HCT116 (cell line): ENCODE measurements around the gene ADAMTS14. TPM values are rescaled to one million over a fixed set of nuclear protein-coding genes. Genes with fewer than 3 reads are reported as not detected.

Experiments used
- ATAC-seq: fragments of 200-7000 bp; cut with Tn5 transposase; 2 replicates; pipeline ENCODE4 v1.9.1; 2020; ENCODE audit warnings: mild to moderate bottlenecking, moderate library complexity
- BruUV-seq: library from RNA; stranded (reverse); fragments of 400-500 nt; replicated peaks from 2 replicates; lab custom pipeline; 2021; lab: Mats Ljungman, UMichigan
- CTCF ChIA-PET: fragments of 300-600 bp; sonication (Branson Sonifier 250); formaldehyde crosslinking; loops from one replicate; lab custom pipeline; 2021; ENCODE audit warnings: antibody characterized with exemption; lab: Charles Lee
- POLR2A ChIA-PET: fragments of 300-600, 350-600 bp; sonication (Branson Sonifier 250); formaldehyde crosslinking; loops from one replicate; lab custom pipeline; 2021; ENCODE audit warnings: antibody characterized with exemption; lab: Charles Lee
- RAD21 ChIA-PET, 2 experiments: fragments of 300-600 bp; sonication (Branson Sonifier 250); formaldehyde crosslinking; loops; one replicate each; lab custom pipeline; 2023; ENCODE audit warnings: low total read pairs in 2 of 2; ENCODE audit not compliant: uncharacterized antibody in 2 of 2, unreplicated experiment in 2 of 2, low non-redundant PET in 1 of 2; lab: Charles Lee
- DNase-seq: peaks from one replicate; pipeline ENCODE4 v3.0.0-alpha.2; 2010; ENCODE audit warnings: low read depth, low spot score
- H2AFZ ChIP-seq: fragments of 200-600 bp; shearing (Covaris generic), sonication (generic); 2 replicates; pipeline ENCODE4 v1.6.1; 2017; ENCODE audit warnings: low read depth, mixed run types, mixed read lengths, antibody characterized with exemption, low read length; ENCODE audit not compliant: poor library complexity, severe bottlenecking
- H3K27ac ChIP-seq: 2 replicates; pipeline ENCODE4 v1.5.1; 2012; ENCODE audit warnings: low read depth, low read length
- H3K27me3 ChIP-seq: fragments of 200-600 bp; sonication (generic); 2 replicates; pipeline ENCODE4 v1.6.1; 2016; ENCODE audit warnings: mixed run types, low read length, mixed read lengths; ENCODE audit not compliant: insufficient read depth
- H3K36me3 ChIP-seq, 2 experiments: fragments of 200-500 bp in 1 of 2; fragments of 200-600 bp in 1 of 2; sonication (Bioruptor generic) in 1 of 2; sonication (generic) in 1 of 2; 2 replicates each; pipeline versions ENCODE4 v1.5.1 to v1.6.1; 2014 to 2016; ENCODE audit warnings: low read length in 2 of 2, inconsistent platforms in 1 of 2, mixed read lengths in 1 of 2, mixed run types in 1 of 2; ENCODE audit not compliant: insufficient read depth in 2 of 2, control insufficient read depth in 1 of 2
- H3K4me1 ChIP-seq, 2 experiments: fragments of 200-600 bp in 1 of 2; sonication (generic) in 1 of 2; 2 replicates each; pipeline versions ENCODE4 v1.5.1 to v1.6.1; 2012 to 2017; ENCODE audit warnings: low read length in 2 of 2, inconsistent platforms in 1 of 2, mild to moderate bottlenecking in 1 of 2, mixed read lengths in 1 of 2, mixed run types in 1 of 2, moderate library complexity in 1 of 2; ENCODE audit not compliant: insufficient read depth in 2 of 2, control insufficient read depth in 1 of 2
- H3K4me2 ChIP-seq: fragments of 200-600 bp; sonication (generic); 2 replicates; pipeline ENCODE4 v1.6.1; 2017; ENCODE audit warnings: mixed run types, low read length, mixed read lengths
- H3K4me3 ChIP-seq, 2 experiments: fragments of 200-600 bp in 1 of 2; sonication (generic) in 1 of 2; replicated peaks in 1 of 2; 2 replicates each; pipeline ENCODE4 v1.5.1; 2011 to 2016; ENCODE audit warnings: low read length in 2 of 2, control low read depth in 1 of 2, low read depth in 1 of 2, mild to moderate bottlenecking in 1 of 2, mixed read lengths in 1 of 2, mixed run types in 1 of 2
- H3K79me2 ChIP-seq: fragments of 200-600 bp; sonication (generic); 2 replicates; pipeline ENCODE4 v1.6.1; 2017; ENCODE audit warnings: mild to moderate bottlenecking, mixed run types, low read length, moderate library complexity, mixed read lengths; ENCODE audit not compliant: insufficient read depth
- H3K9ac ChIP-seq: fragments of 200-600 bp; sonication (generic); 2 replicates; pipeline ENCODE4 v1.6.1; 2016; ENCODE audit warnings: low read length, mixed read lengths
- H3K9me2 ChIP-seq: fragments of 200-600 bp; sonication (generic), shearing (Covaris generic); 2 replicates; pipeline ENCODE4 v1.6.1; 2017; ENCODE audit warnings: mixed run types, mild to moderate bottlenecking, moderate library complexity; ENCODE audit not compliant: insufficient read depth
- H3K9me3 ChIP-seq, 2 experiments: fragments of 200-500 bp in 1 of 2; fragments of 200-600 bp in 1 of 2; sonication (Bioruptor generic) in 1 of 2; sonication (generic) in 1 of 2; 2 replicates each; pipeline ENCODE4 v1.6.1; 2014 to 2017; ENCODE audit warnings: low read length in 2 of 2, mixed read lengths in 2 of 2, inconsistent platforms in 1 of 2, low read depth in 1 of 2, mild to moderate bottlenecking in 1 of 2, mixed run types in 1 of 2, moderate library complexity in 1 of 2; ENCODE audit not compliant: control insufficient read depth in 1 of 2, insufficient read depth in 1 of 2
- H4K20me1 ChIP-seq: fragments of 200-600 bp; sonication (generic), shearing (Covaris generic); 2 replicates; pipeline ENCODE4 v1.6.1; 2017; ENCODE audit warnings: mixed run types, mild to moderate bottlenecking, moderate library complexity; ENCODE audit not compliant: insufficient read depth
- ELF1 ChIP-seq: IDR thresholded peaks from 2 replicates; pipeline ENCODE4 v1.6.1; 2012; ENCODE audit warnings: low read depth, borderline replicate concordance
- EZH2 ChIP-seq: fragments of 200-600 bp; sonication (generic); IDR thresholded peaks from 2 replicates; pipeline ENCODE4 v1.6.1; 2017; ENCODE audit warnings: antibody characterized with exemption, mixed run types
- EZH2phosphoT487 ChIP-seq: fragments of 200-600 bp; IDR thresholded peaks from 2 replicates; pipeline ENCODE4 v1.6.1; 2018; ENCODE audit warnings: antibody characterized with exemption, borderline replicate concordance
- FOSL1 ChIP-seq: IDR thresholded peaks from 2 replicates; pipeline ENCODE4 v1.6.1; 2012; ENCODE audit warnings: low read depth
- POLR2A ChIP-seq: IDR thresholded peaks from 2 replicates; pipeline ENCODE4 v1.7.0; 2011; ENCODE audit warnings: borderline replicate concordance; ENCODE audit not compliant: insufficient read depth, insufficient read length; ENCODE audit errors: extremely low read depth
- POLR2AphosphoS5 ChIP-seq: IDR thresholded peaks from 2 replicates; pipeline ENCODE4 v1.6.1; 2011; ENCODE audit warnings: mild to moderate bottlenecking, low read depth, low read length, moderate library complexity
- RAD21 ChIP-seq: IDR thresholded peaks from 2 replicates; pipeline ENCODE4 v1.6.1; 2012; ENCODE audit warnings: low read depth, mild to moderate bottlenecking
- SIN3A ChIP-seq: IDR thresholded peaks from 2 replicates; pipeline ENCODE4 v1.6.1; 2012; ENCODE audit warnings: low read depth
- SP1 ChIP-seq: IDR thresholded peaks from 2 replicates; pipeline ENCODE4 v1.6.1; 2012; ENCODE audit warnings: low read depth
- SRF ChIP-seq: IDR thresholded peaks from 2 replicates; pipeline ENCODE4 v1.6.1; 2012; ENCODE audit warnings: low read depth
- TCF7L2 ChIP-seq: IDR thresholded peaks from 2 replicates; pipeline ENCODE4 v1.7.0; 2011; ENCODE audit warnings: borderline replicate concordance, inconsistent platforms; ENCODE audit not compliant: insufficient read depth, insufficient read length; ENCODE audit errors: extremely low read depth
- YY1 ChIP-seq: IDR thresholded peaks from 2 replicates; pipeline ENCODE4 v1.6.1; 2011; ENCODE audit warnings: low read length, low read depth, moderate library complexity, mild to moderate bottlenecking; ENCODE audit not compliant: insufficient replicate concordance; ENCODE audit errors: extremely low read depth
- ZFX ChIP-seq: fragments of 450-650 bp; IDR thresholded peaks from 2 replicates; pipeline ENCODE4 v1.6.1; 2017
- ZNF274 ChIP-seq: fragments of 200-500 bp; sonication (Bioruptor generic); IDR thresholded peaks from 2 replicates; pipeline ENCODE4 v1.6.1; 2014; ENCODE audit warnings: mild to moderate bottlenecking, low read depth, low read length, inconsistent platforms
- intact Hi-C: fragments of 100-400 bp; cut with micrococcal nuclease; formaldehyde crosslinking; loops from 2 replicates; pipeline ENCODE4 v1.10.0; 2022
- total RNA-seq: library from RNA; stranded (reverse); gene quantifications from one replicate; pipeline ENCODE4 v1.2.1, GENCODE V29; 2021; ENCODE audit not compliant: unreplicated experiment
- TF ChIP-seq, protein P1 (sequence below), 3 experiments: fragments of 200-600 bp in 1 of 3; sonication (generic) in 1 of 3; IDR thresholded peaks in 2 of 3; conservative IDR thresholded peaks in 1 of 3; 2 replicates each; pipeline ENCODE4 v1.5.1; 2012 to 2017; ENCODE audit warnings: low read depth in 2 of 3, low read length in 2 of 3, antibody characterized with exemption in 1 of 3, borderline replicate concordance in 1 of 3, control low read depth in 1 of 3, mild to moderate bottlenecking in 1 of 3, mixed read lengths in 1 of 3, mixed run types in 1 of 3, moderate library complexity in 1 of 3; ENCODE audit not compliant: insufficient read depth in 1 of 3
- TF ChIP-seq, protein P2 (sequence below): IDR thresholded peaks from 2 replicates; pipeline ENCODE4 v1.6.1; 2012
- TF ChIP-seq, protein P3 (sequence below): IDR thresholded peaks from 2 replicates; pipeline ENCODE4 v1.6.1; 2012; ENCODE audit warnings: low read depth
- TF ChIP-seq, protein P4 (sequence below): IDR thresholded peaks from 2 replicates; pipeline ENCODE4 v1.6.1; 2012
- TF ChIP-seq, protein P5 (sequence below): IDR thresholded peaks from 2 replicates; pipeline ENCODE4 v1.6.1; 2011; ENCODE audit warnings: mild to moderate bottlenecking, low read length, moderate library complexity; ENCODE audit not compliant: insufficient replicate concordance; ENCODE audit errors: extremely low read depth

ADAMTS14 gene
- total RNA-seq, 1 experiment from 2014 or later: 13.2 TPM

DNA sequence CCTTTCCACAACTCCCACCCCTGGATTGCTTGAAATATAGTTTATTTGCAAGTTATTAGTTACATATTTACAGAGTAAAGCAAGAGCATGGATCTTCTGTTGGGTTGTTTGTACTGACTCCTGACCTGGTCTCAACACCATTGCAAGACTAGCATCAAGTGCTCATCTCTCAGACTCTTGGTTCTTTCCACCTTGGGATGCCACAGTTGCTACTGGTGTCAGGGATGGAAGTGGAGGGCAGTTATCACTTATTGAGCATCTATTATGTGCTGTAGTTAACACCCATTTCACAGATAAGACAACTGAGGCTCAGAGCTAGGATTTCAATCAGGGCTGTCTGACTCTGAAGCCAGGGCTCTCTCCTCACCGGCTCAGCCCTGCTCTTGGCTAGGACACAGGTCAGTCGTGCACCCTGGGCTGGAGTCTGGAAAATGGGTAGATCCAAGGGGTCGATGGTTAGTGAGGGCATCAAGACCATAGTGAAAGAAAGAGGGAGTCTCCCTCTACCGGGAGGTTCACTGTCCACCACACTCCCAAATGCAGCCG lies 614 bp upstream of the ADAMTS14 start:
- H3K9ac ChIP-seq: peak overlapping the region; percentile 85
- CTCF ChIA-PET: no interaction called here
- no TSS peak for BruUV-seq
- TF ChIP-seq, protein P1, sequence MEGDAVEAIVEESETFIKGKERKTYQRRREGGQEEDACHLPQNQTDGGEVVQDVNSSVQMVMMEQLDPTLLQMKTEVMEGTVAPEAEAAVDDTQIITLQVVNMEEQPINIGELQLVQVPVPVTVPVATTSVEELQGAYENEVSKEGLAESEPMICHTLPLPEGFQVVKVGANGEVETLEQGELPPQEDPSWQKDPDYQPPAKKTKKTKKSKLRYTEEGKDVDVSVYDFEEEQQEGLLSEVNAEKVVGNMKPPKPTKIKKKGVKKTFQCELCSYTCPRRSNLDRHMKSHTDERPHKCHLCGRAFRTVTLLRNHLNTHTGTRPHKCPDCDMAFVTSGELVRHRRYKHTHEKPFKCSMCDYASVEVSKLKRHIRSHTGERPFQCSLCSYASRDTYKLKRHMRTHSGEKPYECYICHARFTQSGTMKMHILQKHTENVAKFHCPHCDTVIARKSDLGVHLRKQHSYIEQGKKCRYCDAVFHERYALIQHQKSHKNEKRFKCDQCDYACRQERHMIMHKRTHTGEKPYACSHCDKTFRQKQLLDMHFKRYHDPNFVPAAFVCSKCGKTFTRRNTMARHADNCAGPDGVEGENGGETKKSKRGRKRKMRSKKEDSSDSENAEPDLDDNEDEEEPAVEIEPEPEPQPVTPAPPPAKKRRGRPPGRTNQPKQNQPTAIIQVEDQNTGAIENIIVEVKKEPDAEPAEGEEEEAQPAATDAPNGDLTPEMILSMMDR (IDR thresholded peaks at IDR 0.05 in 2 of 3, conservative IDR thresholded peaks at IDR 0.05 in 1 of 3; ENCODE audit: borderline replicate concordance in 1 of 3, insufficient read depth in 1 of 3, low read depth in 2 of 3, low read length in 2 of 3): peak in 2 of 3 experiments; percentile 23 to 29; a peak in 3 of 6 replicates
- TF ChIP-seq FOSL1 (no peak), POLR2AphosphoS5 (no peak), POLR2A (no peak), EZH2 (no peak), RAD21 (peak; percentile 56), YY1 (no peak), ZNF274 (no peak), ZFX (no peak), SRF (no peak), ELF1 (no peak), SP1 (0 out of 2 replicates have a peak, but pooled peaks have one; percentile 8), EZH2phosphoT487 (no peak), TCF7L2 (no peak), SIN3A (no peak; the same call in 1 of the 2 replicates)
- TF ChIP-seq, protein P2, sequence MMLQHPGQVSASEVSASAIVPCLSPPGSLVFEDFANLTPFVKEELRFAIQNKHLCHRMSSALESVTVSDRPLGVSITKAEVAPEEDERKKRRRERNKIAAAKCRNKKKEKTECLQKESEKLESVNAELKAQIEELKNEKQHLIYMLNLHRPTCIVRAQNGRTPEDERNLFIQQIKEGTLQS: no peak
- TF ChIP-seq, protein P3, sequence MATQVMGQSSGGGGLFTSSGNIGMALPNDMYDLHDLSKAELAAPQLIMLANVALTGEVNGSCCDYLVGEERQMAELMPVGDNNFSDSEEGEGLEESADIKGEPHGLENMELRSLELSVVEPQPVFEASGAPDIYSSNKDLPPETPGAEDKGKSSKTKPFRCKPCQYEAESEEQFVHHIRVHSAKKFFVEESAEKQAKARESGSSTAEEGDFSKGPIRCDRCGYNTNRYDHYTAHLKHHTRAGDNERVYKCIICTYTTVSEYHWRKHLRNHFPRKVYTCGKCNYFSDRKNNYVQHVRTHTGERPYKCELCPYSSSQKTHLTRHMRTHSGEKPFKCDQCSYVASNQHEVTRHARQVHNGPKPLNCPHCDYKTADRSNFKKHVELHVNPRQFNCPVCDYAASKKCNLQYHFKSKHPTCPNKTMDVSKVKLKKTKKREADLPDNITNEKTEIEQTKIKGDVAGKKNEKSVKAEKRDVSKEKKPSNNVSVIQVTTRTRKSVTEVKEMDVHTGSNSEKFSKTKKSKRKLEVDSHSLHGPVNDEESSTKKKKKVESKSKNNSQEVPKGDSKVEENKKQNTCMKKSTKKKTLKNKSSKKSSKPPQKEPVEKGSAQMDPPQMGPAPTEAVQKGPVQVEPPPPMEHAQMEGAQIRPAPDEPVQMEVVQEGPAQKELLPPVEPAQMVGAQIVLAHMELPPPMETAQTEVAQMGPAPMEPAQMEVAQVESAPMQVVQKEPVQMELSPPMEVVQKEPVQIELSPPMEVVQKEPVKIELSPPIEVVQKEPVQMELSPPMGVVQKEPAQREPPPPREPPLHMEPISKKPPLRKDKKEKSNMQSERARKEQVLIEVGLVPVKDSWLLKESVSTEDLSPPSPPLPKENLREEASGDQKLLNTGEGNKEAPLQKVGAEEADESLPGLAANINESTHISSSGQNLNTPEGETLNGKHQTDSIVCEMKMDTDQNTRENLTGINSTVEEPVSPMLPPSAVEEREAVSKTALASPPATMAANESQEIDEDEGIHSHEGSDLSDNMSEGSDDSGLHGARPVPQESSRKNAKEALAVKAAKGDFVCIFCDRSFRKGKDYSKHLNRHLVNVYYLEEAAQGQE: no peak
- TF ChIP-seq, protein P4, sequence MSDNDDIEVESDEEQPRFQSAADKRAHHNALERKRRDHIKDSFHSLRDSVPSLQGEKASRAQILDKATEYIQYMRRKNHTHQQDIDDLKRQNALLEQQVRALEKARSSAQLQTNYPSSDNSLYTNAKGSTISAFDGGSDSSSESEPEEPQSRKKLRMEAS: peak; percentile 73; the same call in 1 of the 2 replicates
- TF ChIP-seq, protein P5, sequence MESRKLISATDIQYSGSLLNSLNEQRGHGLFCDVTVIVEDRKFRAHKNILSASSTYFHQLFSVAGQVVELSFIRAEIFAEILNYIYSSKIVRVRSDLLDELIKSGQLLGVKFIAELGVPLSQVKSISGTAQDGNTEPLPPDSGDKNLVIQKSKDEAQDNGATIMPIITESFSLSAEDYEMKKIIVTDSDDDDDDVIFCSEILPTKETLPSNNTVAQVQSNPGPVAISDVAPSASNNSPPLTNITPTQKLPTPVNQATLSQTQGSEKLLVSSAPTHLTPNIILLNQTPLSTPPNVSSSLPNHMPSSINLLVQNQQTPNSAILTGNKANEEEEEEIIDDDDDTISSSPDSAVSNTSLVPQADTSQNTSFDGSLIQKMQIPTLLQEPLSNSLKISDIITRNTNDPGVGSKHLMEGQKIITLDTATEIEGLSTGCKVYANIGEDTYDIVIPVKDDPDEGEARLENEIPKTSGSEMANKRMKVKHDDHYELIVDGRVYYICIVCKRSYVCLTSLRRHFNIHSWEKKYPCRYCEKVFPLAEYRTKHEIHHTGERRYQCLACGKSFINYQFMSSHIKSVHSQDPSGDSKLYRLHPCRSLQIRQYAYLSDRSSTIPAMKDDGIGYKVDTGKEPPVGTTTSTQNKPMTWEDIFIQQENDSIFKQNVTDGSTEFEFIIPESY: no peak

More for the DNA sequence above, 614 bp upstream of the ADAMTS14 start:
- intact Hi-C loops: loop anchor here (5.0 kb wide), 1 partner anchor 114 kb away; no protein-coding TSS in a partner anchor
- Histone ChIP-seq H3K27ac (peak overlapping the region; percentile 47; the same call in 1 of the 2 replicates), H3K4me1 (peaks cover 18 to 53% of the 10 kb centered on the region in 2 experiments), H3K9me3 (no peaks in the 10 kb centered on the region), H3K79me2 (peaks cover 35% of the 10 kb centered on the region; the same call in 1 of the 2 replicates), H2AFZ (no peak overlapping the region), H3K4me3 (peak overlapping the region; percentile 41 to 90), H3K27me3 (no peaks in the 10 kb centered on the region), H4K20me1 (no peaks in the 10 kb centered on the region), H3K9me2 (no peaks in the 10 kb centered on the region), H3K4me2 (peak overlapping the region; percentile 97), H3K36me3 (peaks cover 0 to 6% of the 10 kb centered on the region in 2 experiments; a peak in 2 of 4 replicates)
- DNase-seq (no peak), ATAC-seq (no peak)
- ChIA-PET POLR2A (no interaction called here), RAD21 (no interaction called here)
